Trophoblast cell (in vitro differentiated cells and primary cell): Measurements from ENCODE around the gene SLIT3.

Source experiments
- DNase-seq, 2 donors: peaks; one replicate each; pipeline ENCODE4 v3.0.0-alpha.2; 2016
- H2AFZ ChIP-seq: 2 replicates; pipeline ENCODE4 v1.6.1; 2013; ENCODE audit warnings: low read length, moderate library complexity, mild to moderate bottlenecking; ENCODE audit not compliant: insufficient read depth, poor library complexity
- H2AK5ac ChIP-seq: 2 replicates; pipeline ENCODE4 v1.6.1; 2013; ENCODE audit warnings: mild to moderate bottlenecking, low read length
- H2BK120ac ChIP-seq: 2 replicates; pipeline ENCODE4 v1.6.1; 2013; ENCODE audit warnings: low read length, mild to moderate bottlenecking, moderate library complexity; ENCODE audit not compliant: insufficient read depth, poor library complexity
- H2BK12ac ChIP-seq: 2 replicates; pipeline ENCODE4 v1.6.1; 2013; ENCODE audit warnings: mild to moderate bottlenecking, low read length, moderate library complexity
- H2BK5ac ChIP-seq: 2 replicates; pipeline ENCODE4 v1.6.1; 2013; ENCODE audit warnings: low read length, low read depth, moderate library complexity, mild to moderate bottlenecking; ENCODE audit not compliant: poor library complexity
- H3K14ac ChIP-seq: 2 replicates; pipeline ENCODE4 v1.6.1; 2013; ENCODE audit warnings: mild to moderate bottlenecking, low read length
- H3K18ac ChIP-seq: 2 replicates; pipeline ENCODE4 v1.6.1; 2013; ENCODE audit warnings: mild to moderate bottlenecking, low read length
- H3K23ac ChIP-seq: 2 replicates; pipeline ENCODE4 v1.6.1; 2013; ENCODE audit warnings: low read length
- H3K27ac ChIP-seq: 2 replicates; pipeline ENCODE4 v1.5.1; 2013; ENCODE audit warnings: low read depth, mild to moderate bottlenecking, inconsistent platforms, low read length, moderate library complexity
- H3K27me3 ChIP-seq: 2 replicates; pipeline ENCODE4 v1.6.1; 2013; ENCODE audit warnings: inconsistent platforms, mild to moderate bottlenecking, low read length, moderate library complexity; ENCODE audit not compliant: insufficient read depth
- H3K36me3 ChIP-seq, 2 experiments: 1 replicate in 1 of 2; 2 replicates in 1 of 2; pipeline ENCODE4 v1.6.1; 2013; ENCODE audit warnings: low read length in 2 of 2, mild to moderate bottlenecking in 2 of 2, moderate library complexity in 1 of 2; ENCODE audit not compliant: insufficient read depth in 2 of 2, control insufficient read depth in 1 of 2
- H3K4ac ChIP-seq: 2 replicates; pipeline ENCODE4 v1.6.1; 2013; ENCODE audit warnings: low read depth, mild to moderate bottlenecking, low read length, moderate library complexity
- H3K4me1 ChIP-seq, 2 experiments: 1 replicate in 1 of 2; 2 replicates in 1 of 2; pipeline ENCODE4 v1.6.1; 2013; ENCODE audit warnings: low read length in 2 of 2, mild to moderate bottlenecking in 2 of 2, moderate library complexity in 1 of 2; ENCODE audit not compliant: insufficient read depth in 2 of 2, control insufficient read depth in 1 of 2
- H3K4me2 ChIP-seq: 2 replicates; pipeline ENCODE4 v1.6.1; 2013; ENCODE audit warnings: inconsistent platforms, mild to moderate bottlenecking, low read length, moderate library complexity
- H3K4me3 ChIP-seq: 2 replicates; pipeline ENCODE4 v1.5.1; 2013; ENCODE audit warnings: mild to moderate bottlenecking, low read depth, low read length, inconsistent platforms
- H3K79me1 ChIP-seq: one replicate; pipeline ENCODE4 v1.6.1; 2013; ENCODE audit warnings: low read length
- H3K79me2 ChIP-seq: 2 replicates; pipeline ENCODE4 v1.6.1; 2013; ENCODE audit warnings: low read length, mild to moderate bottlenecking; ENCODE audit not compliant: control insufficient read depth, insufficient read depth, poor library complexity
- H3K9ac ChIP-seq: 2 replicates; pipeline ENCODE4 v1.6.1; 2013; ENCODE audit warnings: mild to moderate bottlenecking, low read length
- H3K9me3 ChIP-seq: 2 replicates; pipeline ENCODE4 v1.6.1; 2013; ENCODE audit warnings: low read depth, mild to moderate bottlenecking, control low read depth, inconsistent platforms, low read length; ENCODE audit not compliant: insufficient read depth
- H4K12ac ChIP-seq: 2 replicates; pipeline ENCODE4 v1.6.1; 2013; ENCODE audit warnings: low read depth, mild to moderate bottlenecking, low read length, moderate library complexity
- H4K8ac ChIP-seq: 2 replicates; pipeline ENCODE4 v1.6.1; 2013; ENCODE audit warnings: low read depth, mild to moderate bottlenecking, low read length, moderate library complexity
- H4K91ac ChIP-seq: one replicate; pipeline ENCODE4 v1.6.1; 2013; ENCODE audit warnings: low read depth, mild to moderate bottlenecking, low read length, moderate library complexity
- WGBS: extraction: QIAGEN DNeasy Blood & Tissue Kit; methylation state at CpG from one replicate; pipeline ENCODE4 v1.1.7; 2013; ENCODE audit warnings: missing lambda C conversion rate; ENCODE audit not compliant: insufficient read length, insufficient coverage; ENCODE audit errors: extremely low coverage; 5-methylcytosine and 5-hydroxymethylcytosine counted together

The SLIT3 gene

GRCh38 chr5:168771678-168772077, 529.3 kb downstream of the SLIT3 start:
- H3K4me3 ChIP-seq = no peak overlapping the region
- no peaks in the 10 kb centered on the region for H3K79me2 ChIP-seq
- no peak overlapping the region for H2BK120ac ChIP-seq
- H3K4me2 ChIP-seq = no peak overlapping the region
- no peak overlapping the region for H4K91ac ChIP-seq
- no peak overlapping the region for H2BK5ac ChIP-seq
- H3K9ac ChIP-seq = no peak overlapping the region
- peaks cover 41 to 65% of the 10 kb centered on the region in 2 experiments for H3K36me3 ChIP-seq
- H3K27me3 ChIP-seq = no peaks in the 10 kb centered on the region
- H4K8ac ChIP-seq = no peak overlapping the region
- H4K12ac ChIP-seq = no peak overlapping the region
- H3K9me3 ChIP-seq = peaks cover 5% of the 10 kb centered on the region
- no peak overlapping the region for H3K4ac ChIP-seq
- H2AFZ ChIP-seq = no peak overlapping the region
- no peak overlapping the region for H3K23ac ChIP-seq
- no peak for DNase-seq
- no peak overlapping the region for H3K14ac ChIP-seq
- no peaks in the 10 kb centered on the region for H3K4me1 ChIP-seq
- no peak overlapping the region for H3K27ac ChIP-seq
- H3K79me1 ChIP-seq = no peaks in the 10 kb centered on the region
- no peak overlapping the region for H2BK12ac ChIP-seq
- H2AK5ac ChIP-seq = no peak overlapping the region
- no peak overlapping the region for H3K18ac ChIP-seq
- no CpG with 5 or more reads among the region's 6 CpGs for WGBS

- Histone ChIP-seq H3K14ac (no peak overlapping the region), H2AFZ (no peak overlapping the region), H3K79me1 (no peaks in the 10 kb centered on the region), H3K4me2 (no peak overlapping the region), H4K8ac (no peak overlapping the region), H3K9ac (no peak overlapping the region), H4K91ac (no peak overlapping the region), H3K79me2 (no peaks in the 10 kb centered on the region), H3K18ac (no peak overlapping the region), H3K4me1 (no peaks in the 10 kb centered on the region), H3K23ac (no peak overlapping the region), H2BK120ac (no peak overlapping the region), H2BK12ac (no peak overlapping the region), H2BK5ac (no peak overlapping the region), H2AK5ac (no peak overlapping the region), H3K4ac (no peak overlapping the region), H4K12ac (no peak overlapping the region), H3K27ac (no peak overlapping the region), H3K36me3 (peaks cover 41 to 66% of the 10 kb centered on the region in 2 experiments), H3K4me3 (no peak overlapping the region), H3K27me3 (no peaks in the 10 kb centered on the region), H3K9me3 (peaks cover 5% of the 10 kb centered on the region)
- no peak for DNase-seq
- no CpG with 5 or more reads among the region's 5 CpGs for WGBS
Observed at GRCh38 chr5:168770996-168771395, 529.9 kb downstream of the SLIT3 start.

- Histone ChIP-seq H3K9me3 (peaks cover 5% of the 10 kb centered on the region), H3K14ac (no peak overlapping the region), H3K4ac (no peak overlapping the region), H3K9ac (no peak overlapping the region), H3K27ac (no peak overlapping the region), H4K8ac (no peak overlapping the region), H2BK5ac (no peak overlapping the region), H4K91ac (no peak overlapping the region), H2AK5ac (no peak overlapping the region), H2BK120ac (no peak overlapping the region), H3K4me2 (no peak overlapping the region), H4K12ac (no peak overlapping the region), H2AFZ (no peak overlapping the region), H3K79me2 (no peaks in the 10 kb centered on the region), H3K4me1 (no peaks in the 10 kb centered on the region), H3K36me3 (peaks cover 39 to 64% of the 10 kb centered on the region in 2 experiments), H2BK12ac (no peak overlapping the region), H3K18ac (no peak overlapping the region), H3K27me3 (no peaks in the 10 kb centered on the region), H3K4me3 (no peak overlapping the region), H3K79me1 (no peaks in the 10 kb centered on the region), H3K23ac (no peak overlapping the region)
- WGBS = no CpG with 5 or more reads among the region's 8 CpGs
- no peak for DNase-seq
Observed at GRCh38 chr5:168770036-168770498, 530.9 kb downstream of the SLIT3 start.

DNA sequence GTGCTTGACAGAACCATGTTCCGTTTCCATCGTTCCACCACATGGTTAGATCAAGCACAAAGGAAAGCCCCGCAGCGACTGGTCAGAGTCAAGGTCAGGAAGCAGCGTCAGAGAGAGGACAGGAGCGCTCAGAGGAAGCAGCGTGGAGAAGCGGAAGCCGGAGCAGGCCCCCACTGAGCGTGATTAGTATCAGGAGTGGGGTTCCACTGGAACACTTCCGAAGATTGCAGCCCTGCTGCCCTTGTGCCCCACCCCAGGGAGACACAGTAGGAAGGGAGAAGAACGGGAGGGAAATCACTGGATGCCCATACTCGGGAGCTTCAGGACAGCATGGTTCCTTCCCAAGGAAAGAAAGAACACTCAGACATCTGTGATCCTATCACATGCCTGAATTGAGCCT, 532.8 kb downstream of the SLIT3 start:
- H3K27ac ChIP-seq = no peak overlapping the region
- no peak overlapping the region for H4K91ac ChIP-seq
- H3K4ac ChIP-seq = no peak overlapping the region
- WGBS = no CpG with 5 or more reads among the region's 13 CpGs
- no peaks in the 10 kb centered on the region for H3K79me2 ChIP-seq
- no peak overlapping the region for H2BK12ac ChIP-seq
- H3K4me2 ChIP-seq = no peak overlapping the region
- H4K8ac ChIP-seq = no peak overlapping the region
- no peak overlapping the region for H2BK5ac ChIP-seq
- no peaks in the 10 kb centered on the region for H3K27me3 ChIP-seq
- no peak overlapping the region for H2AK5ac ChIP-seq
- H4K12ac ChIP-seq = no peak overlapping the region
- no peak overlapping the region for H2BK120ac ChIP-seq
- H3K4me3 ChIP-seq = no peak overlapping the region
- no peak overlapping the region for H3K9ac ChIP-seq
- H3K23ac ChIP-seq = no peak overlapping the region
- H3K79me1 ChIP-seq = no peaks in the 10 kb centered on the region
- H3K9me3 ChIP-seq = peaks cover 5% of the 10 kb centered on the region
- H3K14ac ChIP-seq = no peak overlapping the region
- H3K18ac ChIP-seq = no peak overlapping the region
- H3K4me1 ChIP-seq = no peaks in the 10 kb centered on the region
- H3K36me3 ChIP-seq = peaks cover 31 to 57% of the 10 kb centered on the region in 2 experiments
- no peak for DNase-seq
- H2AFZ ChIP-seq = no peak overlapping the region
